Measurements from ENCODE around the gene SNAP91.

Gene SNAP91

GRCh38 chr6:83601119-83601518 lies 107.8 kb downstream of the SNAP91 start:
- Histone ChIP-seq H3K4me3 (ENCODE audit: low read length) (no peak overlapping the region), H3K18ac (ENCODE audit: low read length) (no peak overlapping the region), H3K27me3 (ENCODE audit: insufficient read depth, low read length, poor library complexity) (no peaks in the 10 kb centered on the region), H3K36me3 (ENCODE audit: control insufficient read depth, insufficient read depth, low read length) (no peaks in the 10 kb centered on the region), H3K56ac (ENCODE audit: low read length) (no peak overlapping the region), H3K9ac (ENCODE audit: low read length) (no peak overlapping the region), H4K8ac (ENCODE audit: low read depth, low read length) (no peak overlapping the region), H3K4me2 (ENCODE audit: low read length) (no peak overlapping the region), H3K27ac (ENCODE audit: low read depth, low read length) (no peak overlapping the region), H2AK5ac (ENCODE audit: low read length) (no peak overlapping the region), H3K79me2 (ENCODE audit: control insufficient read depth, insufficient read depth, low read length) (no peaks in the 10 kb centered on the region), H3K79me1 (ENCODE audit: low read length) (no peaks in the 10 kb centered on the region), H2BK15ac (replicated peaks; ENCODE audit: low read depth) (no peak overlapping the region), H2BK120ac (ENCODE audit: low read depth, low read length) (no peak overlapping the region), H3K4me1 (ENCODE audit: control insufficient read depth, low read depth, low read length) (no peaks in the 10 kb centered on the region), H4K5ac (ENCODE audit: low read length) (no peak overlapping the region), H3K23ac (ENCODE audit: low read length) (no peak overlapping the region), H2BK5ac (ENCODE audit: low read length) (no peak overlapping the region), H3K4ac (ENCODE audit: low read depth, low read length) (no peak overlapping the region)
- no CpG with 5 or more reads among the region's 3 CpGs for WGBS (ENCODE audit: extremely low coverage, insufficient coverage, low lambda C conversion rate)
- DNase-seq: no peak

- Histone ChIP-seq H3K9ac (ENCODE audit: low read length) (no peak overlapping the region), H2BK120ac (ENCODE audit: low read depth, low read length) (no peak overlapping the region), H3K27ac (ENCODE audit: low read depth, low read length) (no peak overlapping the region), H3K4me3 (ENCODE audit: low read length) (no peak overlapping the region), H2BK5ac (ENCODE audit: low read length) (no peak overlapping the region), H3K27me3 (ENCODE audit: insufficient read depth, low read length, poor library complexity) (no peaks in the 10 kb centered on the region), H4K8ac (ENCODE audit: low read depth, low read length) (no peak overlapping the region), H3K4me2 (ENCODE audit: low read length) (no peak overlapping the region), H3K4ac (ENCODE audit: low read depth, low read length) (no peak overlapping the region), H3K79me1 (ENCODE audit: low read length) (no peaks in the 10 kb centered on the region), H3K23ac (ENCODE audit: low read length) (no peak overlapping the region), H3K4me1 (ENCODE audit: control insufficient read depth, low read depth, low read length) (no peaks in the 10 kb centered on the region), H3K36me3 (ENCODE audit: control insufficient read depth, insufficient read depth, low read length) (no peaks in the 10 kb centered on the region), H4K5ac (ENCODE audit: low read length) (no peak overlapping the region), H3K56ac (ENCODE audit: low read length) (no peak overlapping the region), H2BK15ac (replicated peaks; ENCODE audit: low read depth) (no peak overlapping the region), H3K18ac (ENCODE audit: low read length) (no peak overlapping the region), H3K79me2 (ENCODE audit: control insufficient read depth, insufficient read depth, low read length) (no peaks in the 10 kb centered on the region), H2AK5ac (ENCODE audit: low read length) (no peak overlapping the region)
- WGBS (ENCODE audit: extremely low coverage, insufficient coverage, low lambda C conversion rate): no CpG with 5 or more reads among the region's 1 CpG
- no peak for DNase-seq
Measured at GRCh38 chr6:83600459-83600858, 108.4 kb downstream of the SNAP91 start.

- Histone ChIP-seq H3K27me3 (ENCODE audit: insufficient read depth, low read length, poor library complexity) (no peaks in the 10 kb centered on the region), H3K18ac (ENCODE audit: low read length) (no peak overlapping the region), H3K23ac (ENCODE audit: low read length) (no peak overlapping the region), H2BK5ac (ENCODE audit: low read length) (no peak overlapping the region), H3K56ac (ENCODE audit: low read length) (no peak overlapping the region), H3K9ac (ENCODE audit: low read length) (no peak overlapping the region), H4K8ac (ENCODE audit: low read depth, low read length) (no peak overlapping the region), H2AK5ac (ENCODE audit: low read length) (no peak overlapping the region), H2BK120ac (ENCODE audit: low read depth, low read length) (no peak overlapping the region), H3K4me1 (ENCODE audit: control insufficient read depth, low read depth, low read length) (no peaks in the 10 kb centered on the region), H3K79me1 (ENCODE audit: low read length) (no peaks in the 10 kb centered on the region), H3K79me2 (ENCODE audit: control insufficient read depth, insufficient read depth, low read length) (no peaks in the 10 kb centered on the region), H3K36me3 (ENCODE audit: control insufficient read depth, insufficient read depth, low read length) (no peaks in the 10 kb centered on the region), H3K4me2 (ENCODE audit: low read length) (no peak overlapping the region), H4K5ac (ENCODE audit: low read length) (no peak overlapping the region), H3K4me3 (ENCODE audit: low read length) (no peak overlapping the region), H2BK15ac (replicated peaks; ENCODE audit: low read depth) (no peak overlapping the region), H3K27ac (ENCODE audit: low read depth, low read length) (no peak overlapping the region), H3K4ac (ENCODE audit: low read depth, low read length) (no peak overlapping the region)
- DNase-seq: no peak
- no CpG with 5 or more reads among the region's 1 CpG for WGBS (ENCODE audit: extremely low coverage, insufficient coverage, low lambda C conversion rate)
Measured at GRCh38 chr6:83597511-83597910, 111.4 kb downstream of the SNAP91 start.

GRCh38 chr6:83597051-83597450 lies 111.8 kb downstream of the SNAP91 start:
- H3K79me1 ChIP-seq (ENCODE audit: low read length): no peaks in the 10 kb centered on the region
- no CpG with 5 or more reads among the region's 1 CpG for WGBS (ENCODE audit: extremely low coverage, insufficient coverage, low lambda C conversion rate)

GRCh38 chr6:83594941-83595340 lies 114.0 kb downstream of the SNAP91 start:
- no peak overlapping the region for H2BK15ac ChIP-seq (replicated peaks; ENCODE audit: low read depth)
- no peak overlapping the region for H3K56ac ChIP-seq (ENCODE audit: low read length)
- no peaks in the 10 kb centered on the region for H3K36me3 ChIP-seq (ENCODE audit: control insufficient read depth, insufficient read depth, low read length)
- H3K79me2 ChIP-seq (ENCODE audit: control insufficient read depth, insufficient read depth, low read length): no peaks in the 10 kb centered on the region
- H3K4me3 ChIP-seq (ENCODE audit: low read length): no peak overlapping the region
- H2BK120ac ChIP-seq (ENCODE audit: low read depth, low read length): no peak overlapping the region
- no peak overlapping the region for H4K8ac ChIP-seq (ENCODE audit: low read depth, low read length)
- no peak overlapping the region for H2AK5ac ChIP-seq (ENCODE audit: low read length)
- no peak overlapping the region for H4K5ac ChIP-seq (ENCODE audit: low read length)
- no peak overlapping the region for H3K9ac ChIP-seq (ENCODE audit: low read length)
- no peaks in the 10 kb centered on the region for H3K4me1 ChIP-seq (ENCODE audit: control insufficient read depth, low read depth, low read length)
- DNase-seq: no peak
- no peak overlapping the region for H3K27ac ChIP-seq (ENCODE audit: low read depth, low read length)
- H3K18ac ChIP-seq (ENCODE audit: low read length): no peak overlapping the region
- no peak overlapping the region for H2BK5ac ChIP-seq (ENCODE audit: low read length)
- no peaks in the 10 kb centered on the region for H3K79me1 ChIP-seq (ENCODE audit: low read length)
- H3K27me3 ChIP-seq (ENCODE audit: insufficient read depth, low read length, poor library complexity): no peaks in the 10 kb centered on the region
- H3K23ac ChIP-seq (ENCODE audit: low read length): no peak overlapping the region
- no peak overlapping the region for H3K4ac ChIP-seq (ENCODE audit: low read depth, low read length)
- H3K4me2 ChIP-seq (ENCODE audit: low read length): no peak overlapping the region

More at GRCh38 chr6:83597051-83597450, 111.8 kb downstream of the SNAP91 start:
- H3K23ac ChIP-seq (ENCODE audit: low read length): no peak overlapping the region
- no peaks in the 10 kb centered on the region for H3K36me3 ChIP-seq (ENCODE audit: control insufficient read depth, insufficient read depth, low read length)
- DNase-seq: no peak
- no peak overlapping the region for H4K5ac ChIP-seq (ENCODE audit: low read length)
- H2BK5ac ChIP-seq (ENCODE audit: low read length): no peak overlapping the region
- H2BK120ac ChIP-seq (ENCODE audit: low read depth, low read length): no peak overlapping the region
- H3K4me1 ChIP-seq (ENCODE audit: control insufficient read depth, low read depth, low read length): no peaks in the 10 kb centered on the region
- H3K27me3 ChIP-seq (ENCODE audit: insufficient read depth, low read length, poor library complexity): no peaks in the 10 kb centered on the region
- no peak overlapping the region for H4K8ac ChIP-seq (ENCODE audit: low read depth, low read length)
- no peak overlapping the region for H3K56ac ChIP-seq (ENCODE audit: low read length)
- H3K9ac ChIP-seq (ENCODE audit: low read length): no peak overlapping the region
- H3K4me3 ChIP-seq (ENCODE audit: low read length): no peak overlapping the region
- H3K79me2 ChIP-seq (ENCODE audit: control insufficient read depth, insufficient read depth, low read length): no peaks in the 10 kb centered on the region
- H3K27ac ChIP-seq (ENCODE audit: low read depth, low read length): no peak overlapping the region
- H3K4me2 ChIP-seq (ENCODE audit: low read length): no peak overlapping the region
- no peak overlapping the region for H3K18ac ChIP-seq (ENCODE audit: low read length)
- no peak overlapping the region for H2BK15ac ChIP-seq (replicated peaks; ENCODE audit: low read depth)
- no peak overlapping the region for H3K4ac ChIP-seq (ENCODE audit: low read depth, low read length)
- H2AK5ac ChIP-seq (ENCODE audit: low read length): no peak overlapping the region

GRCh38 chr6:83593395-83593785 lies 115.5 kb downstream of the SNAP91 start:
- H3K18ac ChIP-seq (ENCODE audit: low read length): no peak overlapping the region
- H3K79me2 ChIP-seq (ENCODE audit: control insufficient read depth, insufficient read depth, low read length): no peaks in the 10 kb centered on the region
- no peak overlapping the region for H2BK15ac ChIP-seq (replicated peaks; ENCODE audit: low read depth)
- no peak overlapping the region for H3K4me2 ChIP-seq (ENCODE audit: low read length)
- no peaks in the 10 kb centered on the region for H3K79me1 ChIP-seq (ENCODE audit: low read length)
- H4K5ac ChIP-seq (ENCODE audit: low read length): no peak overlapping the region
- no peak overlapping the region for H4K8ac ChIP-seq (ENCODE audit: low read depth, low read length)
- no peaks in the 10 kb centered on the region for H3K4me1 ChIP-seq (ENCODE audit: control insufficient read depth, low read depth, low read length)
- H3K4ac ChIP-seq (ENCODE audit: low read depth, low read length): no peak overlapping the region
- H2AK5ac ChIP-seq (ENCODE audit: low read length): no peak overlapping the region
- H3K4me3 ChIP-seq (ENCODE audit: low read length): no peak overlapping the region
- H2BK5ac ChIP-seq (ENCODE audit: low read length): no peak overlapping the region
- H3K36me3 ChIP-seq (ENCODE audit: control insufficient read depth, insufficient read depth, low read length): no peaks in the 10 kb centered on the region
- H3K27ac ChIP-seq (ENCODE audit: low read depth, low read length): no peak overlapping the region
- no peak overlapping the region for H3K56ac ChIP-seq (ENCODE audit: low read length)
- H3K9ac ChIP-seq (ENCODE audit: low read length): no peak overlapping the region
- DNase-seq: no peak
- no peak overlapping the region for H3K23ac ChIP-seq (ENCODE audit: low read length)
- no peaks in the 10 kb centered on the region for H3K27me3 ChIP-seq (ENCODE audit: insufficient read depth, low read length, poor library complexity)
- WGBS (ENCODE audit: extremely low coverage, insufficient coverage, low lambda C conversion rate): no CpG with 5 or more reads among the region's 9 CpGs
- H2BK120ac ChIP-seq (ENCODE audit: low read depth, low read length): no peak overlapping the region

All from mesendoderm (in vitro differentiated cells).